Renal pelvis (tissue), 4 donors: ENCODE results near the gene TECR. TPM values are rescaled to one million over a fixed set of nuclear protein-coding genes. Genes with fewer than 3 reads are reported as not detected.
"Not testable (repeated sequence)": the region's sequence is repeated elsewhere in the genome, so short reads cannot be mapped to it uniquely, and the experiment has no call there.

ENCODE experiments used
- DNase-seq: peaks from one replicate; pipeline ENCODE4 v3.0.0-alpha.2; 2013
- polyA plus RNA-seq, 3 donors: library from polyadenylated mRNA; unstranded; fragments of 120-200 nt; gene quantifications; one replicate each; pipeline ENCODE4 v1.2.1, GENCODE V29; 2013; ENCODE audit not compliant: insufficient read length in 3 of 3

Gene TECR
- polyA plus RNA-seq, 3 donors: 156 to 183 (median 160) TPM

- peak; percentile 54 for DNase-seq
Measured at GRCh38 chr19:14556662-14557188, 27.3 kb downstream of the TECR start.

- no peak for DNase-seq
Measured at GRCh38 chr19:14558370-14559066, 29.1 kb downstream of the TECR start.

- no peak for DNase-seq
Measured at GRCh38 chr19:14559916-14560775, 30.8 kb downstream of the TECR start.

GRCh38 chr19:14560776-14561108 is 31.3 kb downstream of the TECR start:
- no peak for DNase-seq

- DNase-seq: no peak
Measured at GRCh38 chr19:14561249-14561648, 31.9 kb downstream of the TECR start.

- no peak for DNase-seq
Measured at GRCh38 chr19:14561847-14562351, 32.5 kb downstream of the TECR start.

- DNase-seq: no peak
Measured at GRCh38 chr19:14562660-14563589, 33.5 kb downstream of the TECR start.

GRCh38 chr19:14563590-14563926 is 34.2 kb downstream of the TECR start:
- DNase-seq: no peak

GRCh38 chr19:14563989-14564651 is 34.7 kb downstream of the TECR start:
- DNase-seq: no peak

GRCh38 chr19:14564652-14565297 is 35.4 kb downstream of the TECR start:
- DNase-seq: not testable (repeated sequence)

- DNase-seq: no peak
Measured at GRCh38 chr19:14565298-14565679, 35.9 kb downstream of the TECR start.

- no peak for DNase-seq
Measured at GRCh38 chr19:14565765-14566711, 36.6 kb downstream of the TECR start.

- DNase-seq: no peak
Measured at GRCh38 chr19:14566712-14567077, 37.3 kb downstream of the TECR start.

GRCh38 chr19:14567079-14567478 is 37.7 kb downstream of the TECR start:
- DNase-seq: no peak

- no peak for DNase-seq
Measured at GRCh38 chr19:14570864-14571527, 41.6 kb downstream of the TECR start.

GRCh38 chr19:14571695-14572490 is 42.5 kb downstream of the TECR start, which contains the start of gene NDUFB7:
Gene NDUFB7, minus strand, starts transcription at chr19:14572066. Its CDS starts 66 bp downstream, at chr19:14572000.
- DNase-seq: peak; percentile 92

GRCh38 chr19:14575428-14575980 is 46.1 kb downstream of the TECR start:
- no peak for DNase-seq

GRCh38 chr19:14576363-14576762 is 47.0 kb downstream of the TECR start:
- no peak for DNase-seq
